RWPE1 (cell line): ENCODE measurements around the gene CLRN1.
A peak's percentile ranks its signal among the peaks of the same experiment; 100 is the strongest.

Experiments
- CTCF ChIA-PET: fragments of 350-600 bp; sonication (Branson Sonifier 250); formaldehyde crosslinking; extraction: SDS; loops from one replicate; lab custom pipeline; 2021; lab: Yijun Ruan, JAX
- POLR2A ChIA-PET: fragments of 400-600 bp; formaldehyde crosslinking; extraction: SDS; loops from one replicate; lab custom pipeline; 2020; ENCODE audit warnings: antibody characterized with exemption; ENCODE audit not compliant: low non-redundant PET; lab: Yijun Ruan, JAX
- DNase-seq: peaks from one replicate; pipeline ENCODE4 v3.0.0; 2012; ENCODE audit warnings: low spot score
- H3K27ac ChIP-seq: fragments of 450-650 bp; 2 replicates; pipeline ENCODE4 v1.5.1; 2017
- CTCF ChIP-seq: fragments of 450-650 bp; conservative IDR thresholded peaks from 2 replicates; pipeline ENCODE4 v1.5.1; 2017; ENCODE audit warnings: low read depth, mild to moderate bottlenecking

CLRN1 gene

GRCh38 chr3:150984066-150984465, 11.5 kb upstream of the CLRN1 start:
- TF ChIP-seq CTCF: no peak
- no peak overlapping the region for H3K27ac ChIP-seq
- no peak for DNase-seq
- ChIA-PET CTCF (interaction anchor here (0.6 to 0.7 kb wide), 2 partner anchors 79 to 136 kb away, joined by 6 to 7 read pairs; partner anchors contain the start of gene MINDY4B), POLR2A (no interaction called here)

- H3K27ac ChIP-seq: no peak overlapping the region
- no peak for TF ChIP-seq CTCF
- POLR2A ChIA-PET: no interaction called here
- CTCF ChIA-PET: interaction anchor here (0.6 kb wide), 1 partner anchor 410 kb away, joined by 6 read pairs; no protein-coding TSS in a partner anchor
- DNase-seq: no peak
Measured at GRCh38 chr3:150978566-150979148, 6.1 kb upstream of the CLRN1 start.

GRCh38 chr3:150975992-150976368, 3.5 kb upstream of the CLRN1 start:
- no peak for TF ChIP-seq CTCF
- ChIA-PET POLR2A (no interaction called here), CTCF (no interaction called here)

GRCh38 chr3:150975086-150975991, 2.8 kb upstream of the CLRN1 start:
- no peak for TF ChIP-seq CTCF
- no peak overlapping the region for H3K27ac ChIP-seq
- no peak for DNase-seq
- ChIA-PET POLR2A (no interaction called here), CTCF (interaction anchor here (0.5 to 0.7 kb wide), 2 partner anchors 21 to 678 kb away, joined by 3 to 6 read pairs; no protein-coding TSS in a partner anchor)

More at GRCh38 chr3:150975992-150976368, 3.5 kb upstream of the CLRN1 start:
- no peak for DNase-seq
- no peak overlapping the region for H3K27ac ChIP-seq

GRCh38 chr3:150970665-150971324, 1.7 kb downstream of the CLRN1 start:
- POLR2A ChIA-PET: no interaction called here
- no peak for TF ChIP-seq CTCF
- DNase-seq: peak; percentile 43
- CTCF ChIA-PET: interaction anchor here (0.7 to 1.2 kb wide), 2 partner anchors 84 to 115 kb away, joined by 4 read pairs; partner anchors contain the start of gene MED12L
- H3K27ac ChIP-seq: no peak overlapping the region

- no peak overlapping the region for H3K27ac ChIP-seq
- POLR2A ChIA-PET: no interaction called here
- DNase-seq: no peak
- CTCF ChIA-PET: no interaction called here
- TF ChIP-seq CTCF: no peak
Measured at GRCh38 chr3:150968341-150969035, 4.0 kb downstream of the CLRN1 start.
